ENCODE data around the gene MYD88. TPM values are rescaled to one million over a fixed set of nuclear protein-coding genes. Genes with fewer than 3 reads are reported as not detected.
"Not testable (repeated sequence)": the region's sequence is repeated elsewhere in the genome, so short reads cannot be mapped to it uniquely, and the experiment has no call there.

MYD88 gene
- polyA plus RNA-seq, 3 donors, result 27.9 to 30.0 (median 28.8) TPM

GRCh38 chr3:38160704-38161103 is 22.2 kb downstream of the MYD88 start:
- DNase-seq (ENCODE audit: low read depth in 3 of 3, low spot score in 2 of 3), result not testable (repeated sequence)

GRCh38 chr3:38163117-38163840 is 24.8 kb downstream of the MYD88 start:
- DNase-seq (ENCODE audit: low read depth in 3 of 3, low spot score in 2 of 3), result no peak

GRCh38 chr3:38163841-38164642 is 25.6 kb downstream of the MYD88 start:
- no peak for DNase-seq (ENCODE audit: low read depth in 3 of 3, low spot score in 2 of 3)

- no peak for DNase-seq (ENCODE audit: low read depth in 3 of 3, low spot score in 2 of 3)
Observed at GRCh38 chr3:38164643-38164951, 26.1 kb downstream of the MYD88 start.

GRCh38 chr3:38164952-38165721 is 26.7 kb downstream of the MYD88 start, which contains the start of gene OXSR1:
TSS of gene OXSR1 (plus strand) at chr3:38165537. CDS start at chr3:38165877, 340 bp downstream.
- DNase-seq (ENCODE audit: low read depth in 3 of 3, low spot score in 2 of 3), result peak; percentile 98 to 99 (median 99)

- peak in 1 of 3 donors; percentile 23 for DNase-seq (ENCODE audit: low read depth in 3 of 3, low spot score in 2 of 3)
Observed at GRCh38 chr3:38165722-38166387, 27.4 kb downstream of the MYD88 start.

GRCh38 chr3:38167591-38167990 is 29.1 kb downstream of the MYD88 start:
- DNase-seq (ENCODE audit: low read depth in 3 of 3, low spot score in 2 of 3), result no peak

- no peak for DNase-seq (ENCODE audit: low read depth in 3 of 3, low spot score in 2 of 3)
Observed at GRCh38 chr3:38168151-38169026, 29.9 kb downstream of the MYD88 start.

- no peak for DNase-seq (ENCODE audit: low read depth in 3 of 3, low spot score in 2 of 3)
Observed at GRCh38 chr3:38169027-38169317, 30.5 kb downstream of the MYD88 start.

- DNase-seq (ENCODE audit: low read depth in 3 of 3, low spot score in 2 of 3), result no peak
Observed at GRCh38 chr3:38170722-38171121, 32.3 kb downstream of the MYD88 start.

- DNase-seq (ENCODE audit: low read depth in 3 of 3, low spot score in 2 of 3), result no peak
Observed at GRCh38 chr3:38171622-38172021, 33.2 kb downstream of the MYD88 start.

GRCh38 chr3:38173834-38174418 is 35.5 kb downstream of the MYD88 start:
- no peak for DNase-seq (ENCODE audit: low read depth in 3 of 3, low spot score in 2 of 3)

- no peak for DNase-seq (ENCODE audit: low read depth in 3 of 3, low spot score in 2 of 3)
Observed at GRCh38 chr3:38177181-38177580, 38.7 kb downstream of the MYD88 start.

- DNase-seq (ENCODE audit: low read depth in 3 of 3, low spot score in 2 of 3), result no peak
Observed at GRCh38 chr3:38186781-38187180, 48.3 kb downstream of the MYD88 start.

GRCh38 chr3:38190481-38190881 is 52.0 kb downstream of the MYD88 start:
- DNase-seq (ENCODE audit: low read depth in 3 of 3, low spot score in 2 of 3), result no peak

Other genes starting within 250 kb of the MYD88 start
- 10 to 100 TPM in 2 of 3 donors, 1 to 10 TPM in 1; 9.9 to 11.0 (median 10.0) TPM for gene VILL, start 147.9 kb upstream of the MYD88 start, polyA plus RNA-seq (ENCODE audit: insufficient read length in 3 of 3)
- 10 to 100 TPM; 20.2 to 23.5 (median 23.1) TPM for gene PLCD1, start 109.0 kb upstream of the MYD88 start, polyA plus RNA-seq (ENCODE audit: insufficient read length in 3 of 3)
- gene DLEC1, start 99.5 kb upstream of the MYD88 start, polyA plus RNA-seq (ENCODE audit: insufficient read length in 3 of 3), result under 1 TPM; 0.55 to 0.75 (median 0.69) TPM
- 100 to 1,000 TPM; 121 to 145 (median 144) TPM for gene ACAA1, start 1.5 kb upstream of the MYD88 start, polyA plus RNA-seq (ENCODE audit: insufficient read length in 3 of 3)
- gene OXSR1, start 26.9 kb downstream of the MYD88 start, polyA plus RNA-seq (ENCODE audit: insufficient read length in 3 of 3), result 10 to 100 TPM; 45.4 to 51.2 (median 47.7) TPM
- 1 to 10 TPM; 1.7 to 3.4 (median 2.4) TPM for gene SLC22A13, start 127.2 kb downstream of the MYD88 start, polyA plus RNA-seq (ENCODE audit: insufficient read length in 3 of 3)
- gene SLC22A14, start 143.6 kb downstream of the MYD88 start, polyA plus RNA-seq (ENCODE audit: insufficient read length in 3 of 3), result under 1 TPM; 0.30 to 0.44 (median 0.37) TPM
- gene XYLB, start 208.1 kb downstream of the MYD88 start, polyA plus RNA-seq (ENCODE audit: insufficient read length in 3 of 3), result 10 to 100 TPM in 1 of 3 donors, 1 to 10 TPM in 2; 8.8 to 10.4 (median 8.8) TPM